Measurements from ENCODE around the gene CLDN2.

CLDN2 gene

GRCh38 chrX:106927023-106927422, 6.8 kb downstream of the CLDN2 start:
- DNase-seq = no peak

DNA sequence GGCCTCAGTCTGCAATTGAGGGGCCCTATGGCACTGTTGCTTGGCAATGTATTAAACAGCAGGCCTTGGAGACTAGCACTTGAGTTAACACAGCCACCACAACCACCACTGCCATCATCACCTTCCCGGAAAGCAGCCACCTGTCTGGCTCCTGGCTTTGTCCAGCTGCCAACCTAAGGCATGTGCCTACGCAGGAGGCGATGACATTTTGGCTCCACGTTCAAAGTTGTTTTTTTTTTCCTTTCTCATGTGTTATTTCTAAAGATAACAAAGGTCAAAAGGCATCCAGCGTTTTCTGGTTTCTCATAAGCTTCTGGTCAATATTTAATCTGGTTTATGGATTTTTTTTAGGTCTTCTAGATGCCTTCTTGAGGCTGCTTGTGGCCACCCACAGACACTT, 7.5 kb downstream of the CLDN2 start:
- DNase-seq = no peak

DNA sequence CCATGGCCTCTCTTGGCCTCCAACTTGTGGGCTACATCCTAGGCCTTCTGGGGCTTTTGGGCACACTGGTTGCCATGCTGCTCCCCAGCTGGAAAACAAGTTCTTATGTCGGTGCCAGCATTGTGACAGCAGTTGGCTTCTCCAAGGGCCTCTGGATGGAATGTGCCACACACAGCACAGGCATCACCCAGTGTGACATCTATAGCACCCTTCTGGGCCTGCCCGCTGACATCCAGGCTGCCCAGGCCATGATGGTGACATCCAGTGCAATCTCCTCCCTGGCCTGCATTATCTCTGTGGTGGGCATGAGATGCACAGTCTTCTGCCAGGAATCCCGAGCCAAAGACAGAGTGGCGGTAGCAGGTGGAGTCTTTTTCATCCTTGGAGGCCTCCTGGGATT, 8.0 kb downstream of the CLDN2 start:
- no peak for DNase-seq

- DNase-seq = no peak
Observed at GRCh38 chrX:106931831-106932491, 11.8 kb downstream of the CLDN2 start.

DNA sequence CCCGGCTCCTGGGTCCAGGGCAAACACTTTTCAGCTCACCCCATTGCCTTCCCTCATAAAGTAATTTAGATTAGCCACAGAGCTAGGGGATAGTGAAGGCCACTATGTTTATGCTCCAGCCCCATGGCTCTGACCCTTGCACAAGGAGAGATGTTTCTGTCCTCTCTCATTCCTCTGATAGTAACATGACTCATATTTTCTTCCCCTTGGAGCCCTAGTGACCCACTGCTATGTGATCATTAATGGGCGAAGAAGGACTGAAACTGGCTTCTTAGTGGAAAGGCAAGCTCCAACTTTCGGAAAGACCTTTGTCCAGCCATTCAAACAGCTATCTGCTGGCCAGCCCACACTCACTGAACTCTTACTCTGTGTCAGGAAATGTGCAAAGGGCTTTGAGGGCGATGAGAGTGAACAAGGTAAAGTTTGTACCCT, 12.3 kb downstream of the CLDN2 start:
- no peak for DNase-seq

DNA sequence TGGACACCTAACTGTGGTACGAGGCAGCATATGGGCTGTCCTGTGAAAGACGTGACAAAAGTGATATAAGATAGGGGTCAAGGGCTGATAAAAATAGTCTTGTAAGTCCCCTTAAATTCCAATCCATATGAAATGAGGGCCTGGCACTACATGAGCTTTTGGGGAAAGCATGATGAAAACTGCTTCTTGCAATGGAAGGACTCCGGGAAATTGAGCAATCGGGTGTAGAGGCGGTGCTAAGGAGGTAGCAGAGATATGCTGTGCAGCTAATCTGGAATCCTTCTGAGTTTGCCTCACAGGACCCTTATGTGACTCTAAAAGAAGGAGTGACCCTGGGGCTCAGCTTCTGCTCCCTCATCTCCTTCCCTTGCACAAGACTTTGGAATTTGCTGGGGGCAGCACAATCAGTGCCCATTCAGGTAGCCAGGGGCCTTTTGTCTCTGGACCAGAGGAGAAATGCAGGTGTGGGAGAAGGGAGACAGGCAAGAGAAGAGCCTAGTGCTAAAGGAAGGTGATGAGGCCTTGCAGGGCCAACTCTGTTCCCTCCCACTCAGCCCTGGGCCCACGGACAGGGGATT, 12.8 kb downstream of the CLDN2 start:
- peak; percentile 5 to 15 for DNase-seq

- DNase-seq = peak; percentile 36 to 43
Observed at GRCh38 chrX:106933538-106933961, 13.3 kb downstream of the CLDN2 start.

DNA sequence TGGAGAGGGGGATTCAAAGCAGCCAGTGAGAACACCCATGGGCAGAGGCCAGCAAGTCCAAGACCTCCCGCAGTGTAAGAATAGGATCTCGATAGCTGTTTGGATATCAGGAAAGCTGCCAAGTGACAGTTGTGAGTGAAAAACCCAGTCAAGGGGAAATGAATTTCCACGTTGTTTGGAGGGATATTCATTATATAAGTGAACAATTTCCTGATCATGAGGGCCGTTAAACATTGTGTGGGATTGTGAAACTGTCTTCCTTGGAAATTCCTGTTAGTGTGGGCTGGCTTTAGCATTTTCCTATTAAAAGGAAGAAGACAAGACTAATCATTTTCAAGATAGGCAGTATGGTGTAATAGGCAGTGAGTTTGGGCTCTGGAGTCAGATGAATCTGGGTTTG, 15.0 kb downstream of the CLDN2 start:
- DNase-seq = no peak

DNA sequence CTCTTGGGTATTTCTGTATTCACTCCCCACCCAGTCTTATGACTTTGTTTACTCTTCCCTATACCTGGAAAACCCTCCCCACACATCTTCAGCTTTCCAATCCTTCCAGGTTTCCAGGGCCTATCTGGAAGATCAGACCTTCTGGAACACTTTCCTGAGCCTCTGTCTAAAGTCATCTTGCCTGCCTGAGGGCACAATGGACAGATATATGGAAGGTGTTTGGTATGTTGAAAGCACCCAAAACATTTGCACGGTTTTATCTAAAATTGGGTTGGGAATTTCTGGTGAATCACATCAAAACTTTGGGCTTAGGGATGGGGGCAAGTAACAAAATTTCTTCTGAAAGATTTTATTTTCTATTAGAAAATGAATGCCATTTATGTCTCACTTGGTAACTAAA, 16.0 kb downstream of the CLDN2 start:
- DNase-seq = no peak

- DNase-seq = no peak
Observed at GRCh38 chrX:106939566-106939965, 19.4 kb downstream of the CLDN2 start.

DNA sequence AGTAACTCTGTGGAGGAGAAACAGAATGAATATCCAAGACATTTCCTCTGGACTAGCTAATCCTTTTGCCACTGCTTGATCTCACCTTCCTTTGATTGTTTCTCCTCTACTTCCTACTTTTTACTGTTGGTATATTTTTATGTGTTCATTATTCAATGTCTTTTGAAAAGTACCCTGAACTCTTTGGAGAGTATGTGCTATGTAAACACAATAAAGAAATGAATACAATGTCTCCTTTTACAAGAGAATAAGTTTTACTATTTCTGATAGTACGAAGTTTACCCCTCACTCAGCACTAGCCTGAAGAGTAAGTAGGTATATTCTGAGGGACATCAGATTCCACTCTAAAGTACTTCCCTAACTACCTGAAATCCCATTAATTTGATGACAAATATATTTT, 19.9 kb downstream of the CLDN2 start:
- no peak for DNase-seq

GRCh38 chrX:106946464-106946863, 26.3 kb downstream of the CLDN2 start:
- DNase-seq = no peak

DNA sequence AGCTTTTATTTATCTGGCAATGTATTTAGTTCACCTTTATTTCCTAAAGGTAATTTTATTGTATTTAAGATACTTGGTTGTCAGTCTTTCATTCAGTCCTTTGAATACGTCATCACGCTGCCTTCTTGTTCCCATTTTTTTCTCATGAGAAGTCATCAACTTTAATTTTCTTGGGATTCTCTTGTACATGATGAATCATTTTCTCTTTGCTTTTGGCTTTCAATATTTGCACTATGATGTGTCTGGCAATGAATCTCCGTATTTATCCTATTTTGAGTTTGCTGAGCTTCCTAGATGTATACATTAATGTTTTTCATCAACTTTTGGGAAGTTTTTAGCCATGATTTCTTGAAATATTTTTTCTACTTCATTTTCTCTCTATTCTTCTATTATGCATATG, 28.4 kb downstream of the CLDN2 start:
- no peak for DNase-seq

DNA sequence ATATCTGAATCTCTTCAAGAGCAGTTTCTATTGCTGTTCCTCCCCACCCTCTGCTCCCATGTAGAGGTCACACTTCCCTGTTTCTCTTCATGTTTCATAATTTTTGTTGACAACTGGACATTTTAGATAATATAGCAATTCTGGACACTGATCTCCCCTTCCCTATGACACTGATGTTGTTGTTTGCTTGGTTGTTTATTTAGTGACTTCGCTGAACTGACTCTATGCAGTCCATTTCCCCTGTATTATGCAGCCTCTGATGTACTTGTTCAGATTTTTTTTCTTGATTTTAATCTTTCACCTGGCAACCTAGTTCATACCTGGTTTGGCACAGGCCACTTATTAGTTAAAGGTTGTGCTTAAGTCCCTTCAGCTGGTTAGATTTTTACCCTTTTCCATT, 29.2 kb downstream of the CLDN2 start:
- DNase-seq = no peak

GRCh38 chrX:106950381-106950780, 30.2 kb downstream of the CLDN2 start:
- DNase-seq = no peak

- no peak for DNase-seq
Observed at GRCh38 chrX:106951230-106951629, 31.0 kb downstream of the CLDN2 start.

DNA sequence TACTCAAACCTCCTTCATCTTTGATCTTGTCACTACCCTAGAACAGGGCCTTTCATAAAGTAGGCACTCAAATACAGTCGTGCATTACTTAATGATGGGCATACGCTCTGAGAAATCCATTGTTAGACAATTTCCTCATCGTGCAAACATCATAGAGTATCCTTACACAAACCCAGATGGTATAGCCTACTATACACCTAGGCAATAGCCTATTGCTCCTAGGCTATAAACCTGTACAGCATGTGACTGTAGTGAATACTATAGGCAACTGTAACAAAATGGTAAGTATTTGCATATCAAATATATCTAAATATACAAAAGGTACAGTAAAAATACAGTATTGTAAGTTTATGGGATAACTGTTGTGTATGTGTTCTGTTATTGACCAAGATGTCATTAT, 31.9 kb downstream of the CLDN2 start:
- no peak for DNase-seq

DNA sequence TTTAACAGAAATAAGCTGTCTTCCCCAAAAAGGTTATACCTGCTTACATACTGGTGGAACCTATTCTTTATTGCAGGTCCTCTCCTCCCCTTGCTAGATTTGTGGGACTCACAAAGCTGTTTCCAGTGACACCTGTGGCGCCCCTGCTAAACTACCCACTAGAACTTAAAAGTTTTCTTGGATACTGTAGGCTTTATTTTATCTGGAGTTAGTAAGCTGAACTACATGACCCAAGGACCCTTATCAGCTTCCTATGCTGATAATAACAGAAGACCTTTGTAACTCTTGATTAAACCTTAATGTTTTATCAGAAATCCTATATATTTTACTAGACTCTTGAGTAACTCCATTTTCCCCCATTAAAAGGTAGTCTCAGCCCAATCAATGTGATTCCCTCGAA, 32.3 kb downstream of the CLDN2 start:
- no peak for DNase-seq

DNA sequence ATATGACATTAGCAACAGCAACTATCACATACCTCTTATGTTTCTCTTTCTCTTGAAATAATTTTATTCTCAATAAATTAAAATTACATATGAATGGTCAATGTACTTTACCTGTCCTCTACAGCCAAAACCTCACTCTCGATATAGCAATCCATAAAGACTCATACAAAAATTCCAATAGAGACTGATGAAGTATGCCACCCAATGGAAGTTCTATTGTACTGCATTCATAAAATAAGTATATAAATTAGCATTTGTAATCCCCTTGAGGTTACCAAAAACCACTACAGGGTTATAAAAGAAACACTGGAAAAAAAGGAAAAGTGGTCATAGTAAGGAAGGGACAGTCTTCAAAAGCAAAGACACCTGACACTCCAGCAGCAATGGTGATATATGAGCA, 32.8 kb downstream of the CLDN2 start:
- peak; percentile 16 to 20 for DNase-seq

- DNase-seq = no peak
Observed at GRCh38 chrX:106954041-106954440, 33.8 kb downstream of the CLDN2 start.

- no peak for DNase-seq
Observed at GRCh38 chrX:106955004-106955772, 35.0 kb downstream of the CLDN2 start.

DNA sequence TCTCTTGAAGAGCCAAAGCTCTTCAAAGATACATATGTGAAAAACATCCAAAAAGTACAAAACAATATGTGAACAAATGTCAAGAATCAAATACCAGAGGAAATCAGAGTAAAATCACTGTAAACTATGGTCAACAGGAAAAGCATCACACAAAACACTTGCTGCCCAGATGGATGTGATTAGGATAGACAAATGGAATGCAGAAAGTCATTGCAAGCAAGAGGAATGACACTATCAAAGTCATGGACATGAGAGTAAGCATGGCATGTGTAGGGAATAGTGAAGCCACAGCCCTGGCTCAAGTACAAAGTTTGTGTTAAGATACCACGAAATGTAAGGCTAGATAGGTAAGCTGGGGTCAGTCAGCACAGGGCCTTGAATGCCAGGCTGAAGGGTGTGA, 37.7 kb downstream of the CLDN2 start:
- DNase-seq = no peak

DNA sequence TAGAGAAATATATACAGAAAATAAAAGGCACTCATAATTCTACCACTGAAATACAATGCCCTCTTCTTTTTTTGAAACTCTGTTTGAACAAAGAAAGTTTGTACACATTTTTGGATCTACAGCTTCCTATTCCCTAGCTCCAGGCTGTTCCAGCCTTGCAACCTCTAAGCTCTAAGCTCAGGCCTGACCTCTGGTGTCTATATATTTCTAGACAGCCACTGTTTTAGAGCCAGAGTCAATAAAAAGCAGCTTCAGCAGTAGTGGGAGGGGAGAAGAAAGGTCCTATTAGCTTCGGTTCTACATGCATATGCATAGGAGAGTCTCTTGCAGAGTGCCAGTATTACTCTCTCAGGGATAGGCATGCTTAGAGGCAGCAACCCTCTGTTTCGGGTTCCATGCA, 39.7 kb downstream of the CLDN2 start:
- peak; percentile 4 to 24 for DNase-seq

DNA sequence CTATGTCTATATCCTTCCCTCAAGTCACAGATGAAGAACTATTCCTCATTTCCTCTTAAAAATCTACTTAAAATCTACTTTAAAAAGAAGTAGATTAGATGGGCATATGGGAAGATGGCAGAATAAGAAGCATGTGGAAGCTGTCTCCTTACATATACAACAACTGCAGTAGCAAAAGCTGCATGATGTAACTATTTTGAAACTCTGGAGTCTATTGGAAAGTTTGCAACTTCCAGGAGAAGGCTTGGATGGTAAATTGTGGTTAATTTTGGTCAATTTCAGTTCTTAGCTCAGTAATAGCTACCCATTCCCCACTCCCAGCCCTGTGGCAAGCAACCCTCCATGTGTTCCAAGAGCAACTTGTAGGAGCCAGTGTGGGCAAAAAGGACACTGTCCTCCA, 42.9 kb downstream of the CLDN2 start:
- DNase-seq = no peak
